ENCODE data around the gene VTN. TPM values are rescaled to one million over a fixed set of nuclear protein-coding genes. Genes with fewer than 3 reads are reported as not detected.

The VTN gene
- polyA plus RNA-seq, 2 of the 4 experiments (the other 2 are of a cell fraction): 10.2 to 25.5 TPM

- no peak for DNase-seq (ENCODE audit: low read depth in 1 of 2, low spot score in 1 of 2)
- ChIA-PET POLR2A (no interaction called here), CTCF (interaction anchor here (3.2 kb wide), 1 partner anchor 14 kb away, joined by 21 read pairs; no protein-coding TSS in a partner anchor)
- ATAC-seq: no peak
- peaks cover 29% of the 10 kb centered on the region for H3K4me1 ChIP-seq
- TF ChIP-seq HOXB13 (CRISPR knock-in tag; IDR thresholded peaks at IDR 0.05; ENCODE audit: low read depth) (no peak), JUN (IDR thresholded peaks at IDR 0.05) (no peak; a peak in 1 of 5 replicates), CHD4 (IDR thresholded peaks at IDR 0.05; ENCODE audit: borderline replicate concordance) (no peak), E2F6 (IDR thresholded peaks at IDR 0.05; ENCODE audit: borderline replicate concordance, low read depth) (no peak)
- no peak for FAIRE-seq
- no peak overlapping the region for H3K4me3 ChIP-seq
- H3K9me3 ChIP-seq: no peaks in the 10 kb centered on the region
- 91% methylated on average over 6 of the region's 6 CpGs for WGBS (ENCODE audit: missing lambda C conversion rate)
- no peak overlapping the region for H3K27ac ChIP-seq
- H3K4me2 ChIP-seq: no peak overlapping the region
Observed at GRCh38 chr17:28402844-28403243, 32.7 kb upstream of the VTN start.

- Histone ChIP-seq H3K4me1 (peaks cover 29% of the 10 kb centered on the region), H3K9me3 (no peaks in the 10 kb centered on the region), H3K4me3 (no peak overlapping the region), H3K4me2 (no peak overlapping the region), H3K27ac (no peak overlapping the region)
- 52% methylated on average over 3 of the region's 3 CpGs for WGBS (ENCODE audit: missing lambda C conversion rate)
- TF ChIP-seq SMC3 (IDR thresholded peaks at IDR 0.05) (no peak), CHD2 (IDR thresholded peaks at IDR 0.05; ENCODE audit: low read length, partially characterized antibody) (no peak), BHLHE40 (IDR thresholded peaks at IDR 0.05; ENCODE audit: low read depth, low read length) (no peak), TFCP2L1 (CRISPR knock-in tag; IDR thresholded peaks at IDR 0.05) (no peak), PHF8 (IDR thresholded peaks at IDR 0.05; ENCODE audit: borderline replicate concordance, low read depth) (no peak), NR3C1 (IDR thresholded peaks at IDR 0.05) (no peak), MAZ (IDR thresholded peaks at IDR 0.05; ENCODE audit: borderline replicate concordance, low read depth, low read length) (no peak), POLR2A (IDR thresholded peaks at IDR 0.05; ENCODE audit: low read length) (no peak), EHF (CRISPR knock-in tag; IDR thresholded peaks at IDR 0.05) (no peak), ZC3H11A (IDR thresholded peaks at IDR 0.05) (no peak), ESRRA (IDR thresholded peaks at IDR 0.05; ENCODE audit: borderline replicate concordance, low read length) (no peak), SREBF2 (IDR thresholded peaks at IDR 0.05) (no peak), GATA3 (IDR thresholded peaks at IDR 0.05; ENCODE audit: borderline replicate concordance) (no peak), MYC (IDR thresholded peaks at IDR 0.05; ENCODE audit: borderline replicate concordance, low read length) (no peak), KDM5A (IDR thresholded peaks at IDR 0.05) (no peak), USF2 (IDR thresholded peaks at IDR 0.05) (no peak), RFX5 (IDR thresholded peaks at IDR 0.05) (no peak), HDAC2 (IDR thresholded peaks at IDR 0.05) (no peak), KDM1A (IDR thresholded peaks at IDR 0.05; ENCODE audit: low read depth) (no peak)
- TF ChIP-seq, protein P1, sequence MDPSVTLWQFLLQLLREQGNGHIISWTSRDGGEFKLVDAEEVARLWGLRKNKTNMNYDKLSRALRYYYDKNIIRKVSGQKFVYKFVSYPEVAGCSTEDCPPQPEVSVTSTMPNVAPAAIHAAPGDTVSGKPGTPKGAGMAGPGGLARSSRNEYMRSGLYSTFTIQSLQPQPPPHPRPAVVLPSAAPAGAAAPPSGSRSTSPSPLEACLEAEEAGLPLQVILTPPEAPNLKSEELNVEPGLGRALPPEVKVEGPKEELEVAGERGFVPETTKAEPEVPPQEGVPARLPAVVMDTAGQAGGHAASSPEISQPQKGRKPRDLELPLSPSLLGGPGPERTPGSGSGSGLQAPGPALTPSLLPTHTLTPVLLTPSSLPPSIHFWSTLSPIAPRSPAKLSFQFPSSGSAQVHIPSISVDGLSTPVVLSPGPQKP (IDR thresholded peaks at IDR 0.05; ENCODE audit: low read depth, low read length): no peak
- DNase-seq (ENCODE audit: low read depth in 1 of 2, low spot score in 1 of 2) (no peak), FAIRE-seq (no peak), ATAC-seq (no peak)
- ChIA-PET POLR2A (no interaction called here), CTCF (interaction anchor here (3.2 kb wide), 1 partner anchor 14 kb away, joined by 21 read pairs; no protein-coding TSS in a partner anchor)
Observed at GRCh38 chr17:28402224-28402630, 32.1 kb upstream of the VTN start.

DNA sequence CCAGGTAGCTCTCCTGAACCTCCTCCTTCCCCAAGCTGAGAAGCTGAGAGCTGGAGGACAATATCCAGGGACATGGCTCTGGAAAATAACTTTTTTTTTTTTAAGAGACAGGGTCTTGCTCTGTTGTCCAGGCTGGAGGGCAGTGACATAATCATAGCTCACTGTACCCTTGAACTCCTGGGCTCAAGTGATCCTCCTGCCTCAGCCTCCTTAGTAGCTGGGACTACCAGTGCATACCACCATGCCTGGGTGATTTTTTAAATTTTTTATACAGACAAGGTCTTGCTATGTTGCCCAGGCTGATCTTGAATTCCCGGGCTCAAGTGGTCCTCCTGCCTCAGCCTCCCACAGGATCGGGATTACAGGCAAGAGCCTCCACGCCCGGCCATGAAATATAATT is 29.7 kb upstream of the VTN start:
- CTCF ChIA-PET: interaction anchor here (0.6 to 3.2 kb wide), 6 partner anchors 8 to 172 kb away, joined by 3 to 21 read pairs (median 3); no protein-coding TSS in a partner anchor
- no peak for DNase-seq (ENCODE audit: low read depth in 1 of 2, low spot score in 1 of 2)
- Histone ChIP-seq H3K4me3 (no peak overlapping the region), H3K9me3 (no peaks in the 10 kb centered on the region), H3K27ac (no peak overlapping the region), H3K4me1 (peaks cover 18% of the 10 kb centered on the region), H3K4me2 (no peak overlapping the region)
- ATAC-seq: no peak
- POLR2A ChIA-PET: no interaction called here
- WGBS (ENCODE audit: missing lambda C conversion rate): 90% methylated on average over 4 of the region's 4 CpGs
- TF ChIP-seq JUN (IDR thresholded peaks at IDR 0.05) (no peak; a peak in 1 of 5 replicates), MYC (IDR thresholded peaks at IDR 0.05; ENCODE audit: borderline replicate concordance, low read length) (no peak), USF2 (IDR thresholded peaks at IDR 0.05) (no peak)
- FAIRE-seq: no peak

Data from A549 (cell line).